NCI-H1105 (cell line): Measurements from ENCODE around the gene LIN7B.

ENCODE experiments used
- DNase-seq: peaks from one replicate; lab custom pipeline; 2025; lab: John Stamatoyannopoulos, UW

LIN7B gene, protein sequence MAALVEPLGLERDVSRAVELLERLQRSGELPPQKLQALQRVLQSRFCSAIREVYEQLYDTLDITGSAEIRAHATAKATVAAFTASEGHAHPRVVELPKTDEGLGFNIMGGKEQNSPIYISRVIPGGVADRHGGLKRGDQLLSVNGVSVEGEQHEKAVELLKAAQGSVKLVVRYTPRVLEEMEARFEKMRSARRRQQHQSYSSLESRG

GRCh38 chr19:49113762-49114629 lies at the start of gene LIN7B:
Gene LIN7B (plus strand): TSS chr19:49114370. CDS start chr19:49114405, 35 bp downstream.
- DNase-seq, result peak; percentile 74

GRCh38 chr19:49064768-49065611 lies 49.2 kb upstream of the LIN7B start, which contains the start of gene NTF4:
Gene NTF4 (minus strand): TSS chr19:49064818. CDS start chr19:49061997, 2,821 bp downstream.
- no peak for DNase-seq

DNA sequence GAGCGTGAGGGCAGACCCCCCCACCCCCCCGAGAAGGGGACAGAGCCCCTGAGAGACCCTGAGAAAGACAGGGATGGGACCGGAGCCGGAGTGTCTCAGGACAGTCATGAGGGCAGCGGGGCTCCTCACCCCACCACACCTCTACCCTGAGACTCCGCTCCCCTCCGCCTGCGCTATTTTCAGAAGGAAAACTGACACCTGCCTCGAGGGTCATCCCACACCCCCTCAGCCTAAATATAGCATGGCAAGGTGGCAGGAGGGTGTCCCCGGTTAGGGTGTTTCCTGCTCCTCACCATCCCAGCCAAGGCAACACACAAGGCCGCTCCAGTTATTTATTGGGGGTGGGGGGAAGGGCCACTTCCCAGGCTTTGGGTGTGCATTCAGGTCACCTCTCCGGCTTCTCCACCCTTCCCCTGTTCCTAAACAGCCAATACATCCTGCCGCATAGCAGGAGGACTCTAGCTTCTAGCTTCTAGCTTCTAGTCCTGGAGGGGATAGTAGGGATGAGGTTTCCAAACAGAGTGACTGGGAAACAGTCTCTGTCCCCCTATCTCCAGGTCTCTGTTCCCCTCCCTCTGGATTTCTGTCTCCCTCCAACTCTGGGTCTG lies 48.2 kb upstream of the LIN7B start:
- DNase-seq, result no peak

GRCh38 chr19:49067554-49067953 lies 46.6 kb upstream of the LIN7B start:
- DNase-seq, result no peak

GRCh38 chr19:49069026-49069425 lies 45.1 kb upstream of the LIN7B start:
- no peak for DNase-seq

DNA sequence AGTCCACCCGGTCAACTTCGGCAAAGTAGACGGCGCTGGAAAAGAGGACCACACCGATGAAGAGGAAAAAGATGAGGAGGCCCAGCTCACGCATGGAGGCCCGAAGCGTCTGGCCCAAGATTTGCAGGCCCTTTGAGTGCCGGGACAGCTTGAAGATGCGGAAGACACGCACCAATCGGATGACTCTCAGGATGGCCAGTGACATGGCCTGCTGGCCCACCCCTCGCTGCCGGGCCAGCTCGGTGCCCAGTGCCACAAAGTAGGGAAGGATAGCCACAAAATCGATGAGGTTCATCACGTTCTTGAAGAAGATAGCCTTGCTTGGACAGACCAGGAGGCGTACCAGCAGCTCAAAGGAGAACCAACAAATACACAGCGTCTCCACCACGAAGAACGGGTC lies 43.8 kb upstream of the LIN7B start:
- no peak for DNase-seq

DNA sequence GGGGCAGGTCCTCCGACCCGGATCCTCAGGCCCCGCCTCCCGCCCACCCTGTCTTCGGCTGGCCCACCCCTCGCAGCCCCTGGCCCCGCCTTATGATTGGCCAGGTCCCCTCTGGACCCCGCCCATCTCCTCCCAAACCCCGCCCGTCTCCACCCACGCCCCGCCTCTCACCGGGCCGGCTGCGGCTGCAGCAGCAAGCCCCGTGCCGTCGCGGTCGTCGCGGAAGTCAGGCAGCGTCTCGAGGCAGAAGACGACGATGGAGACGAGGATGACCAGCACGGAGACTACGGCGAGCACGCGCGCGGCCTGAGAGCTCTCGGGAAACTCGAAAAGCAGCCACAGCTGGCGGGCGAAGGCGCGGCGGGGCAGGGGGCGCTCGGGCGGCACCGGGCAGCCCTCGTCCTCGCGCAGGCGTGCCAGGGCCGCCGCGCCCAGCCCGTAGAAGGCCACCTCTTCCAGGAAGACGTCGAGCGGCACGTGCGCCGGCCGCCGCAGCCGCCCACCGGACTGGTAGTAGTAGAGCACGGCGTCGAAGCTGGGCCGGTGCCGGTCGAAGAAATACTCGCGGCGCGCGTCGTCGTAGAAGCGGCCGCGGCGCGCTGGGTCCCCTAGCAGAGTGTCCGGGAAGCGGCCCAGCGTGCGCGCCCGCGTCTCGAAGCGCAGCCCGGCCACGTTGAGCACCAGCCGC lies 42.2 kb upstream of the LIN7B start:
- DNase-seq, result no peak

- no peak for DNase-seq
Observed at GRCh38 chr19:49073514-49074378, 40.4 kb upstream of the LIN7B start.

- DNase-seq, result peak; percentile 39
Observed at GRCh38 chr19:49074869-49075268, 39.3 kb upstream of the LIN7B start.

GRCh38 chr19:49080392-49080791 lies 33.8 kb upstream of the LIN7B start:
- DNase-seq, result no peak

- no peak for DNase-seq
Observed at GRCh38 chr19:49081273-49081672, 32.9 kb upstream of the LIN7B start.

DNA sequence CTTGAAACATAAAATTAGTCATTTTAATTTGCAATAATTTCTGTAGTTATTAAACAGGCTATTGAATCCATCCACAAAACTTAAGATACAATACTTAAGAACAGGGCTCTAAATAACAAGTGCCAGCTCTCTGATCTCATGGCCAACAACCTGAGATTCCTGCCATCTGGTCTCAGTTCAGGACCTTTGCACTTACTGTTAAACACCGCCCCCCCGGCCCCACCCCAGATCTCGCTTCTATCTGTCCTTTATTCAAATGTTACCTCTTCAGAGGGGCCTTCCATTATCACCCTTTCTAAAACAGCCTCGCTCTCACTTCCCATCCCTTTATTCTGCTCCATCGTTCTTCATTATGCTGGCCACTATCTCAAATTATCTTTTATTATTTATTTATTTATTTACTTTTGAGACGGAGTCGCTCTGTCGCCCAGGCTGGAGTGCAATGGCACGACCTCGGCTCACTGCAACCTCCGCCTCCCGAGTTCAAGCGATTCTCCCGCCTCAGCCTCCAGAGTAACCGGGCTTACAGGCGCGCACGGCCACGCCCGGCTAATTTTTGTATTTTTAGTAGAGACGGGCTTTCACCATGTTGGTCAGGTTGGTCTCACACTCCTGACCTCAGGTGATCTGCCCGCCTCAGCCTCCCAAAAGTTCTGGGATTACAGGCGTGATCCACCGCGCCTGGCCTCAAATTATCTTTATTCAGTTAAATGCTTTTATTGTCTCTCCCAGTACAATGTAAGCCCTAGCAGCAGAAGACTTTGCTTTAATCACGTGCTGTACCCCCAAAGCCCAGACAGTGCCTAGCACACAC lies 29.8 kb upstream of the LIN7B start:
- no peak for DNase-seq

GRCh38 chr19:49085020-49085867 lies 28.9 kb upstream of the LIN7B start, which contains the start of gene SNRNP70:
Gene SNRNP70 (plus strand): TSS chr19:49085451. CDS start chr19:49086415, 964 bp downstream.
- DNase-seq, result peak; percentile 100

DNA sequence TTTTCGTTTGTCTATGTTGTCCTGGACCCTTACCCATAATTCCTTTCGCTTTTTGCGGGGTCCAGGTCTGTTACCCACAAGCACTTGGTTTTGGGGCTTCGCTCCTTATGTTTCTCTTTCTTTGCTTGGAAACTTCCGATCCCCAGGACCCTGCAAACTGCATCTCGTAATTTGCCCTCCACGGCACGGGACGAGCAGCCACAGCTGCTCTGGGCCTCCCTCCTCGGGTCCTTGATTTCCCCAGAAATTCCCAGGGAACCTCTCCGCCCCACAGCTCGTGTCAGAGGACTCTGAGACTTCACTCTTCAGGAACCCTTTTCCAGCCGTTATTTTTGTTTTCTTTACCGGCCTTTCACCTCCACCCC lies 28.3 kb upstream of the LIN7B start:
- no peak for DNase-seq

DNA sequence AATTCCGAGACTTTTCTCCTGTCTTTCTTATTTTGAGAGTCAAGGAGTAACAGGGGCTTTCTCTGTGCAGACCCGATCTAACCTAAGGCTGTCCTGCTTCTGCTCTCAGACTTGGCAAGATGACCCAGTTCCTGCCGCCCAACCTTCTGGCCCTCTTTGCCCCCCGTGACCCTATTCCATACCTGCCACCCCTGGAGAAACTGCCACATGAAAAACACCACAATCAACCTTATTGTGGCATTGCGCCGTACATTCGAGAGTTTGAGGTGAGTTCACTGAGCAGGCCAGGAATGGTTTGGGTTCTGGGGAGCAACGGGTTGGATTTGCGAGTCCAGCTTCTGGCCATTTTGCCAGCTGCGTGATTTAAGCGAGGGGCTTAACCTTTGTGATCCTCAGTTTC lies 27.9 kb upstream of the LIN7B start:
- no peak for DNase-seq

- no peak for DNase-seq
Observed at GRCh38 chr19:49091391-49092038, 22.7 kb upstream of the LIN7B start.

- no peak for DNase-seq
Observed at GRCh38 chr19:49092686-49093085, 21.5 kb upstream of the LIN7B start.
